HG02938 (cell line): Measurements from ENCODE around the gene RTP5.

Source experiments
- ATAC-seq: cut with Tn5 transposase; IDR thresholded peaks from one replicate; pipeline ENCODE4 v1.9.1; 2021; ENCODE audit warnings: mild to moderate bottlenecking, moderate library complexity; ENCODE audit not compliant: unreplicated experiment

RTP5 gene

GRCh38 chr2:241885946-241886643 is 16.6 kb downstream of the RTP5 start:
- no peak for ATAC-seq

DNA sequence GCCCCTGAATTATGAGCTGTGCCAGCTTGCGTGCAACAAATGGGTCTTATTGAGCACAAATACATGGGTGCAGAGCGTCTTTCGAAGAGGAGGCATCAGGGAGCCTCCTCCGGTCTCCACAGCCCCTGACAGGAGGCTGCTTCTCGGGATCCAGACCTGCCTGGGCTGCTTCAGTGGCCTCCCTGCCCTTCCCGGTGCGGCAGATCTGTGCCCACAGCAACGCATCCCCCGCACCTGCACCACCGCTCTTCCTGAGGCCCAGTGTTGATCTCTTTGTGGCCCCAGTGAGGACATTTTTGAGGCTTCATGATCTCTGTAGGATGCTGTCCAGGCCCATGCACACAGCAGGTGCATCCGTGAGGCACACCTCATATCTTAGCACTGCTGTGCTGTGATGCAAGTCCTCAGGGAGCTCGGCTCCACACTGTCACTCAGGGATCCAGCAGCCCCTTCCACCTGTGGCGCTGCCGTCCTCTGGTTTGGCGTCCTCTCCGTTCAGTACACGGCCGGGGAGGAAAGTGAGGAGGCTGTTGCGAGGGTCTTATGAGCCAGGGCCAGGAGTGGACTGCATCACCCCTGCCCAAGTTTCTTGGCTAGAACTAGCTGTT is 17.4 kb downstream of the RTP5 start:
- ATAC-seq, result no peak

DNA sequence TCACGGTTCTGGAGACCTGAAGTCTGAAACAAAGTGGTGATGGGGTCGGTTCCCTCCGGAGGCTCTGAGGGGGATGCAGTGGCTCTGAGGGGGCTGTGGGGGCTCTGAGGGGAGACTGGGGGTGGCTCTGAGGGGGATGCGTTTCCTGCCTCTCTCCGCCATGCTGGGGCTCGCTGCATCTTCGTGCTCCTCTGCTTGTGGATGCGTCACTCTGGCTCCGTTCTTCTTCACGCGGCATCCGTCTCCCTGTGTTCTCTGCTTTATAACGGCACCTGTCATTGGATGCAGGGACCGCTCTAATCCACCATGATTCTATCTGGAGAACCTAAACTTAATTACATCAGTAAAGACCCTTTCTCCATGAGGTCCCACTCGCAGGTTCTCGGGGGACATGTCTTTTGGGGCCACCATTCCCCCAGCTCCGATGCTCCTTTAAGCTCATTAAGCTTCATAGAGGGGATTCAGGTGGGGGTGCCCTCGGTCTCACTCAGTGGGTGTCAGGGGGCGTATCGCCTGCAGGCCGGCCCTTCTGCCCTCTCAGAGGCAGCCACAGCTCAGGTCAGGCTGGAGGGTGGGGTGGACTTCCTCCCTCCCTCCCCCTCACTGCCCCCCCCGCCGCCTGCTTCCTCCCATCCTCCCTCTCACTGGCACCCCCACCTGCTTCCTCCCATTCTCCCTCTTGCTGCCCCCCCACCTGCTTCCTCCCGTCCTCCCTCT is 18.4 kb downstream of the RTP5 start:
- ATAC-seq, result no peak

- no peak for ATAC-seq
Observed at GRCh38 chr2:241888641-241889040, 19.1 kb downstream of the RTP5 start.

DNA sequence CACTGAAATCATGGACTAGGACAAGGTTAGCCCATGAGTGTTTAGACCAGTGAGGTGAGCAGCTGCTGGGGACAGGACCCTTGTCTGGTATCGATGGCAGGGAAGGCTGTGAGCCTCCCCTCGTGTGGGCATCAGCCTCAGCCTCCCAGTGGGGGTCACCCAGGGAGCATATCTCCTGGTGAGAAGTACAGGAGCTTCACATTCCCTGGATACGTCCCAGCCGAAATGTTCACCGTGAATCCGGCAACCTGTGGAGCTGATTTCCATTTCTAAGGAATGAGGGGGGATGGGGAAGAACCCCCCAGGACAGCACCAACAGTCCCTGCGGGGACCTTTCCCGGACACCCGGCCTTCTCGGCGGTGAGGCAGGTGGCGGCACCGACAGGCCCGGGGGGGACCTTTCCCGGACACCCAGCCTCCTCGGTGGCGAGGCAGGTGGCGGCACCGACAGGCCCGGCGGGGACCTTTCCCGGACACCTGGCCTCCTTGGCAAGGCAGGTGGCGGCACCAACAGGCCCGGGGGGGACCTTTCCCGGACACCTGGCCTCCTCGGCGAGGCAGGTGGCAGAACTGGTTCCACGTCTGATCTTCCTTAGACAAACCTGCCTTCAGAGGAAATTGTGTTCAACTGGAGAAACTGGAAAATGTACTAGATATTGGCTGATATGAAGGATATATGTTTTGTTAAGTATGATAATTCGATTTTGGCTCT is 21.2 kb downstream of the RTP5 start:
- no peak for ATAC-seq

GRCh38 chr2:241891315-241891987 is 21.9 kb downstream of the RTP5 start:
- no peak for ATAC-seq

- ATAC-seq, result no peak
Observed at GRCh38 chr2:241891988-241892298, 22.4 kb downstream of the RTP5 start.

DNA sequence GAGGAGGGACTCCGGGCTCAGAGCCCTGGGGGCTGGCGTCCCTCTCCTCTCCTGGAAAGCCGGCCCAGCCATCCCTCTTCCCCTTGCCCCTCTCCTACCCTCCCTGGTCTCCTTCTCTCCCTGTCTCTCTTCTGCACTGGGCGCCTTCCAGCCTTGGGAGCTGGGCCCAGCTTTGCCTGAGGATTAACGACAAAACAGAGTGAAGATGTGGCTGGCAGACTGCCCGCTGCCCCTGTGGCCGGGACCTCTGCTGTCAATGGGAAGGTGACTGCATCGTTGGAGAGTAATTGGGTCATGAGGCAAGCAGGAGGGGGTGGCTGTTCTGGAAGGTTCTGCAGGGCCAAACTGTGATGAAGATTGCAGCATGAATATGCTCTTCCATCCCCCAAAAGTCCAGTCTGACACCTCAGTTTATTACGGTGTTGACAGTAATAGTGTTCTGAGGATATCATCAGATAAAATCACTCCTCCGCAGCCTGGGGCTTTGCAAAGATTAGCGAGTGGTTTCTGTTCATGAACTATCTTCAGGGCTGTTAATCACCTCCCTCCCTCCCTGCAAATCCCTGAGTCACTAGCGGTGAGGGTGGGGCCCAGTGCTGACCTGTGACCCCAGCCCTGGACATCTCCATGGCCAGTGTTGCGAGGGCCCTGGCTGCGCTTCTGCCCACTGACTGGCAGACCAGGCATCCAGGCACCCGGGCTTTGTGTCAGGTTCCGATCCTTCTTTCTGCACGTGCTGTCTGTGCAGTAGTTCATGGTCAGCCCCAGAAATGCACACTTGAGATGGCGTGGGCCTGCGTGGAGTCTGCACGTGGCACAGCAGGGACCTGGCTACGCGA is 23.0 kb downstream of the RTP5 start:
- no peak for ATAC-seq

GRCh38 chr2:241893265-241893664 is 23.7 kb downstream of the RTP5 start:
- ATAC-seq, result no peak

GRCh38 chr2:241894056-241894641 is 24.6 kb downstream of the RTP5 start:
- ATAC-seq, result no peak

- no peak for ATAC-seq
Observed at GRCh38 chr2:241894681-241895426, 25.3 kb downstream of the RTP5 start.

DNA sequence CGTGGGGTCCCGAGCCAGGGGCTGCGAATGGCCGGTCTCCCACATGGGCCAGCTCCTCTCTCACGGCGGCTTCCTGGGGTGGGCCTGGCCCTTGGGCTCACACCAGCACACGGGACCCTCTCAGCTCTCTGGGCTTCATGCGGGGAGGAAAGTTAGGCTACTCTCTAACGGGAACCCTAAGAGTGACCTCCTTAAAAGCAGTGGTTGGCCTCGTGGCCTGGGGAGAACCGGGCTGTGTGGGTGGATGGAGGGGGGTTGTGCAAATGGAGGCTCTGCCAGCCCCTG is 25.8 kb downstream of the RTP5 start:
- ATAC-seq, result no peak

- ATAC-seq, result no peak
Observed at GRCh38 chr2:241895712-241896641, 26.4 kb downstream of the RTP5 start.

DNA sequence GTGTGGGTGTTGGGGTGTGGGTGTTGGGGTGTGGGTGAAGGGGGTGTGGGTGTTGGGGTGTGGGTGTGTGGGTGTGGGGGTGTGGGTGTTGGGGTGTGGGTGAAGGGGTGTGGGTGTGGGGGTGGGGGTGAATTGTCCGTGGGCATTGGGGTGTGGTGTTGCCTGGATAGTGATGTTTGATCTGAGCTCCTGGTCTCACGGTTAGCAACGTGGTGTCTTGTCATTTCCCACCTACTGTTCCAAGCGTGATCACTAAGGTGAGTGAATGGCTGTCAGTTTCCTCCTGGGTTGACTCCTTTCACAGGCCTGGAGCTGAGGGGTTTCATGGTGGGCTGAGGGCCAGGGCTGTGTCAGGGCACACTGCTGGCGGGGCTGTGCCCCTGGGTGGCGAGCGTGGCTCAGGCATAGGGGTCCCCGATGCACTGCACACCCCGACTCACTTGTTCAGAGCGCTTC is 27.2 kb downstream of the RTP5 start:
- no peak for ATAC-seq

- no peak for ATAC-seq
Observed at GRCh38 chr2:241897231-241897916, 27.8 kb downstream of the RTP5 start.

DNA sequence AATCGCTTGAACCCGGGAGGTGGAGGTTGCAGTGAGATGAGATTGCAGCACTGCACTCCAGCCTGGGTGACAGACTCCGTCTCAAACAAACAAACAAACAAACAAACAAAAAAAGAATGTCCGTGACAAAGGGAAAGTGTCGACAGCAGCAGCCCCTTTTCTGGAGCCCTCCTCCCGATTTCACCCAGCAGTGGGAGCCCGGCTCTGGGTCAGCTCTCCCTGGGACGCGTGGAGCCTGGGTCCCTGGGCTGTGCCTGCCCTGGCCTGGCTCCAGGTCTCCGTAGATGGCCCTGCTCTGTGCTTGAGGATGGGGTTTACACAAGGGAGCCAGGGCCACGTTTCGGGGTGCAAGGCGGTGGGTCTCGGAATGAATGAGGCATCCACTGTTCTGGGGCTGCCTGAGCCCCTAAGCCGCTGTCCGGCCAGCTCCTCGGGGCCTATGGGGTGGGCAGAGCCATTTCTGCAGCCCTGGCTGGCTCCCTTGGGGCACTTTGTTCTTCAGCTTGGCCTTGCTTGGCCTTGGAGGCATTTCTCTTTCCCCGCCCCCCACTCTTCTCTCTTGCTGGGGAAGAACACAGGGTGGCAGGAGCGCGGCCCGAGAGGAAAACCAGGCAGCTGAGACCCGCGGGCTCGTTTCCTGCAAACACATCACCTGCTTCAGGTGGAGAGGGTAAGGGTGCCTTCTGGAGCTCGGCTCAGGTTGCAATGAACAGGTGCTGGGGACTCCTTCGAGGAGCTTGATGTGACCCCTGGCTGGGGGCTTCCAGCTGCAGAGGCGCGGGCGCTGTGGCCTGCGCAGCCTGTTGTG is 29.1 kb downstream of the RTP5 start:
- no peak for ATAC-seq
